ENCODE data around the gene ATP5F1A.

- TF ChIP-seq CTCF (IDR thresholded peaks at IDR 0.05; ENCODE audit: insufficient read depth, low read length, poor library complexity, severe bottlenecking) (no peak), EZH2phosphoT487 (conservative IDR thresholded peaks at IDR 0.05; ENCODE audit: low read length) (no peak)
Observed at GRCh38 chr18:46050268-46050667, 47.8 kb downstream of the ATP5F1A start.
